WERI-Rb-1 (cell line): ENCODE data around the gene RAB35.

Source experiments
- DNase-seq: peaks from one replicate; pipeline ENCODE4 v3.0.0-alpha.2; 2020
- H3K27ac ChIP-seq: fragments of 250-450 bp; sonication (Bioruptor Pico); 2 replicates; pipeline ENCODE4 v1.5.1; 2020; ENCODE audit warnings: mild to moderate bottlenecking, moderate library complexity
- H3K27me3 ChIP-seq: fragments of 250-450 bp; sonication (Bioruptor Pico); 2 replicates; pipeline ENCODE4 v1.5.1; 2021; ENCODE audit warnings: mild to moderate bottlenecking, low read depth, moderate library complexity; ENCODE audit not compliant: insufficient read depth, severe bottlenecking
- H3K36me3 ChIP-seq: fragments of 250-450 bp; sonication (Bioruptor Pico); 2 replicates; pipeline ENCODE4 v1.5.1; 2020; ENCODE audit warnings: mild to moderate bottlenecking, moderate library complexity
- H3K4me3 ChIP-seq: 2 replicates; pipeline ENCODE4 v1.5.1; 2011; ENCODE audit warnings: low read depth, mild to moderate bottlenecking, control low read depth, low read length
- H3K9me3 ChIP-seq: fragments of 250-450 bp; sonication (Bioruptor Pico); 2 replicates; pipeline ENCODE4 v1.5.1; 2021; ENCODE audit warnings: mild to moderate bottlenecking, moderate library complexity; ENCODE audit not compliant: severe bottlenecking
- TF ChIP-seq, protein P1 (sequence below): IDR thresholded peaks from 2 replicates; pipeline ENCODE4 v1.5.1; 2011; ENCODE audit warnings: low read depth, mild to moderate bottlenecking, control low read depth, inconsistent platforms, low read length

RAB35 gene

GRCh38 chr12:120071493-120072020 lies 45.0 kb downstream of the RAB35 start:
- no peak for DNase-seq
- TF ChIP-seq, protein P1, sequence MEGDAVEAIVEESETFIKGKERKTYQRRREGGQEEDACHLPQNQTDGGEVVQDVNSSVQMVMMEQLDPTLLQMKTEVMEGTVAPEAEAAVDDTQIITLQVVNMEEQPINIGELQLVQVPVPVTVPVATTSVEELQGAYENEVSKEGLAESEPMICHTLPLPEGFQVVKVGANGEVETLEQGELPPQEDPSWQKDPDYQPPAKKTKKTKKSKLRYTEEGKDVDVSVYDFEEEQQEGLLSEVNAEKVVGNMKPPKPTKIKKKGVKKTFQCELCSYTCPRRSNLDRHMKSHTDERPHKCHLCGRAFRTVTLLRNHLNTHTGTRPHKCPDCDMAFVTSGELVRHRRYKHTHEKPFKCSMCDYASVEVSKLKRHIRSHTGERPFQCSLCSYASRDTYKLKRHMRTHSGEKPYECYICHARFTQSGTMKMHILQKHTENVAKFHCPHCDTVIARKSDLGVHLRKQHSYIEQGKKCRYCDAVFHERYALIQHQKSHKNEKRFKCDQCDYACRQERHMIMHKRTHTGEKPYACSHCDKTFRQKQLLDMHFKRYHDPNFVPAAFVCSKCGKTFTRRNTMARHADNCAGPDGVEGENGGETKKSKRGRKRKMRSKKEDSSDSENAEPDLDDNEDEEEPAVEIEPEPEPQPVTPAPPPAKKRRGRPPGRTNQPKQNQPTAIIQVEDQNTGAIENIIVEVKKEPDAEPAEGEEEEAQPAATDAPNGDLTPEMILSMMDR: no peak
- no peak overlapping the region for H3K27ac ChIP-seq
- H3K9me3 ChIP-seq: no peaks in the 10 kb centered on the region
- no peak overlapping the region for H3K4me3 ChIP-seq
- peaks cover 18% of the 10 kb centered on the region for H3K36me3 ChIP-seq
- no peaks in the 10 kb centered on the region for H3K27me3 ChIP-seq

DNA sequence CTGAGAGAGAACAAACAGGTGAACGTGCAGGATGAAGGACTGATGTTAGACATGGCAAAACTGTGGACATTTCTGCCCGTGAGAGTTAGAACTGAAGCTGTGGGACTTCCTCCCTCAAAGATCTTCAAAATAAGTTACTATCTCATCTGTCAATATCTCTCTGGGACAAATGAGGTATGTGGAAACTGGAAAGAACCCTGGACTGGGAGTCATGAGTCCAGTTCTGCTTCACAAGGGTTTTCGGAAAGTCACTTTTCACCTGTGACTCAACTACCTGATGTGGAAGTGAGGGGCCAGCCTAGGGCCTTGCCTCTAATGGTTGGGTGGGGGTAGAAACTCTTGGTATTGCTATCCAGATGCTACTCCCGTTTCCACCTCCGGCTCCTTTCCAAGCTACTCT lies 47.3 kb downstream of the RAB35 start:
- Histone ChIP-seq H3K36me3 (peaks cover 31% of the 10 kb centered on the region), H3K27ac (no peak overlapping the region), H3K9me3 (no peaks in the 10 kb centered on the region), H3K27me3 (no peaks in the 10 kb centered on the region), H3K4me3 (no peak overlapping the region)
- TF ChIP-seq, protein P1: no peak
- no peak for DNase-seq

DNA sequence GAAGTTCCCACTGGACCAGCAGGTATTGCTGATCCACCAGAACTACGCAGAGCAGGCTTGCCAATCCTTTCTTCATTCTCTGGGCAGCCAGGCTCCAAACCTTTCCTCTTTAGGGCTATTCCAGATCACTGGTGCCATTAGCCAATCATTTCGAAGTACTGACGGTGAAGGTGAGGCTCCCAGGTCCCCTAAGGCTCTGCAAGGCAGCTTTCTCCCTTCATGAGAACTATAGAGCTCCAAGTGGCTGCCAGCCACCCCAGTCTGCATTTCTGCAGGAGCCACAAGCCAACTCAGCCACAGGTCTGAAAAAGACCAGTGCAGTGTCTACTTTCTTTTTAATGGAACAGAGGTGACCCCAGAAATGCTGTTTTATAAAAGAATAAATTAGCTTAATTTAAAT lies 48.7 kb downstream of the RAB35 start:
- H3K27me3 ChIP-seq: no peaks in the 10 kb centered on the region
- peaks cover 24% of the 10 kb centered on the region for H3K36me3 ChIP-seq
- H3K4me3 ChIP-seq: no peak overlapping the region
- TF ChIP-seq, protein P1: no peak
- no peaks in the 10 kb centered on the region for H3K9me3 ChIP-seq
- no peak for DNase-seq
- H3K27ac ChIP-seq: no peak overlapping the region

- TF ChIP-seq, protein P1: no peak
- H3K36me3 ChIP-seq: peaks cover 21% of the 10 kb centered on the region
- no peak overlapping the region for H3K4me3 ChIP-seq
- H3K27ac ChIP-seq: no peak overlapping the region
- no peaks in the 10 kb centered on the region for H3K27me3 ChIP-seq
- H3K9me3 ChIP-seq: no peaks in the 10 kb centered on the region
- no peak for DNase-seq
Observed at GRCh38 chr12:120067084-120067869, 49.3 kb downstream of the RAB35 start.

- TF ChIP-seq, protein P1: no peak
- H3K27ac ChIP-seq: no peak overlapping the region
- peaks cover 21% of the 10 kb centered on the region for H3K36me3 ChIP-seq
- H3K27me3 ChIP-seq: no peaks in the 10 kb centered on the region
- H3K4me3 ChIP-seq: no peak overlapping the region
- no peak for DNase-seq
- H3K9me3 ChIP-seq: no peaks in the 10 kb centered on the region
Observed at GRCh38 chr12:120066341-120066740, 50.2 kb downstream of the RAB35 start.
